Measurements from ENCODE around the gene ANKH. TPM values are rescaled to one million over a fixed set of nuclear protein-coding genes. Genes with fewer than 3 reads are reported as not detected.

ANKH gene
- total and polyA plus RNA-seq, 2 of the 13 experiments (the other 11 are each of a cell fraction or from before 2014, with no cell fraction given): 25.0 to 36.0 TPM

GRCh38 chr5:14655146-14655741 is 216.3 kb downstream of the ANKH start:
- intact Hi-C loops (cut with micrococcal nuclease; ENCODE audit: unreplicated experiment): no loop called here
- no TSS peak for BruUV-seq (replicated peaks)
- Histone ChIP-seq H3K27ac (ENCODE audit: extremely low read length, insufficient read depth, low read length) (no peak overlapping the region), H3K9me3 (ENCODE audit: low read length) (no peaks in the 10 kb centered on the region), H3K4me2 (ENCODE audit: low read depth, low read length) (no peak overlapping the region), H3K79me2 (ENCODE audit: insufficient read depth, low read length) (no peaks in the 10 kb centered on the region), H3K36me3 (replicated peaks in 1 of 2; ENCODE audit: control insufficient read depth in 1 of 2, insufficient read depth in 2 of 2, low read length in 2 of 2) (no peaks in the 10 kb centered on the region), H3K4me3 (replicated peaks in 1 of 3; ENCODE audit: insufficient read depth in 1 of 3, low read depth in 2 of 3, low read length in 3 of 3) (no peak overlapping the region), H3K4me1 (ENCODE audit: insufficient read depth, low read length) (peaks cover 2% of the 10 kb centered on the region), H2AFZ (ENCODE audit: low read length) (no peak overlapping the region), H3K27me3 (ENCODE audit: control insufficient read depth in 1 of 2, insufficient read depth in 2 of 2, low read length in 2 of 2) (0 out of 5 replicates have a peak, but pooled peaks cover 0 to 3% of the 10 kb centered on the region in 2 experiments), H4K20me1 (ENCODE audit: insufficient read depth, low read length) (no peaks in the 10 kb centered on the region), H3K9ac (ENCODE audit: insufficient read depth, low read depth, low read length) (no peak overlapping the region)
- ATAC-seq (no peak), DNase-seq (ENCODE audit: low spot score) (no peak), FAIRE-seq (no peak)
- WGBS (ENCODE audit: low lambda C conversion rate): 3% methylated on average over 4 of the region's 4 CpGs
- TF ChIP-seq CEBPB (IDR thresholded peaks at IDR 0.05; ENCODE audit: borderline replicate concordance, low read depth, low read length) (peak; percentile 42; the same call in 1 of the 2 replicates), ATF7 (IDR thresholded peaks at IDR 0.05) (peak; percentile 65), ATF7 (CRISPR knock-in tag; IDR thresholded peaks at IDR 0.05) (no peak)
- TF ChIP-seq, protein P1, sequence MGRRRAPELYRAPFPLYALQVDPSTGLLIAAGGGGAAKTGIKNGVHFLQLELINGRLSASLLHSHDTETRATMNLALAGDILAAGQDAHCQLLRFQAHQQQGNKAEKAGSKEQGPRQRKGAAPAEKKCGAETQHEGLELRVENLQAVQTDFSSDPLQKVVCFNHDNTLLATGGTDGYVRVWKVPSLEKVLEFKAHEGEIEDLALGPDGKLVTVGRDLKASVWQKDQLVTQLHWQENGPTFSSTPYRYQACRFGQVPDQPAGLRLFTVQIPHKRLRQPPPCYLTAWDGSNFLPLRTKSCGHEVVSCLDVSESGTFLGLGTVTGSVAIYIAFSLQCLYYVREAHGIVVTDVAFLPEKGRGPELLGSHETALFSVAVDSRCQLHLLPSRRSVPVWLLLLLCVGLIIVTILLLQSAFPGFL (CRISPR knock-in tag; IDR thresholded peaks at IDR 0.05): no peak
- POLR2A ChIA-PET: interaction anchor here (1.1 kb wide), 1 partner anchor 9 kb away, joined by 3 read pairs; the partner anchor contains the start of gene OTULIN
- in situ Hi-C loops (cut with HindIII; ENCODE audit: extremely low pct_ligation_motif_present, low pct_unique_long_range_greater_than_20kb): no loop called here
- CTCF ChIA-PET (ENCODE audit: low intra/inter-chr PET ratio, low total read pairs): no interaction called here

Small RNA genes lying within 50 kb of the gene (microRNA-seq; reads per million reads assigned to microRNA genes)
- not detected for gene MIR4637

Small RNA genes lying within 50 kb of the gene (small RNA-seq; reads per million reads assigned to genes)
- gene HNRNPKP5 (ENCODE audit: insufficient read depth in 2 of 3, insufficient read length in 3 of 3, low read depth in 2 of 3, low replicate concordance in 1 of 3) (0 reads per million in 3 experiments), gene MIR4637 (ENCODE audit: insufficient read depth in 2 of 3, insufficient read length in 3 of 3, low read depth in 2 of 3, low replicate concordance in 1 of 3) (0 to 2.9 (median 0.97) reads per million in 3 experiments)

Other genes with a start within 250 kb of the ANKH start
- gene OTULIN, start 207.1 kb downstream of the ANKH start, total RNA-seq (2016; rRNA removed; fragmentation: Illumina TruSeq; extraction: Trizol): 31.9 and 34.8 TPM in 2 replicates
- gene OTULIN, start 207.1 kb downstream of the ANKH start, polyA plus RNA-seq (2011; rRNA removed): 7.0 and 8.9 TPM in 2 replicates